ENCODE results near the gene HNF4A. TPM values are rescaled to one million over a fixed set of nuclear protein-coding genes. Genes with fewer than 3 reads are reported as not detected.

HNF4A gene
- total and polyA plus RNA-seq, 2 experiments from 2014 or later, result 0.09 TPM; not detected in 1

- no peak for DNase-seq (ENCODE audit: low read depth in 1 of 2, low spot score in 1 of 2)
- Histone ChIP-seq H3K27ac (no peak overlapping the region), H3K9me3 (ENCODE audit: low read depth) (no peaks in the 10 kb centered on the region), H3K36me3 (no peaks in the 10 kb centered on the region), H3K27me3 (no peaks in the 10 kb centered on the region), H3K4me3 (no peak overlapping the region), H3K4me1 (ENCODE audit: low read depth) (no peaks in the 10 kb centered on the region)
- TF ChIP-seq CTCF (IDR thresholded peaks at IDR 0.05; ENCODE audit: low read depth, low read length), result no peak
These were observed 58.3 kb downstream of the HNF4A start for GRCh38 chr20:44413575-44414345.

GRCh38 chr20:44414346-44414714 lies 58.8 kb downstream of the HNF4A start:
- H3K27ac ChIP-seq, result no peak overlapping the region
- H3K4me3 ChIP-seq, result no peak overlapping the region
- H3K9me3 ChIP-seq (ENCODE audit: low read depth), result no peaks in the 10 kb centered on the region
- H3K27me3 ChIP-seq, result no peaks in the 10 kb centered on the region
- TF ChIP-seq CTCF (IDR thresholded peaks at IDR 0.05; ENCODE audit: low read depth, low read length), result no peak
- no peaks in the 10 kb centered on the region for H3K36me3 ChIP-seq
- no peaks in the 10 kb centered on the region for H3K4me1 ChIP-seq (ENCODE audit: low read depth)
- no peak for DNase-seq (ENCODE audit: low read depth in 1 of 2, low spot score in 1 of 2)

- Histone ChIP-seq H3K4me3 (no peak overlapping the region), H3K9me3 (ENCODE audit: low read depth) (no peaks in the 10 kb centered on the region), H3K36me3 (no peaks in the 10 kb centered on the region), H3K4me1 (ENCODE audit: low read depth) (no peaks in the 10 kb centered on the region), H3K27me3 (no peaks in the 10 kb centered on the region), H3K27ac (no peak overlapping the region)
- no peak for DNase-seq (ENCODE audit: low read depth in 1 of 2, low spot score in 1 of 2)
- no peak for TF ChIP-seq CTCF (IDR thresholded peaks at IDR 0.05; ENCODE audit: low read depth, low read length)
These were observed 59.3 kb downstream of the HNF4A start for GRCh38 chr20:44414808-44415207.

GRCh38 chr20:44415833-44416715 lies 60.6 kb downstream of the HNF4A start:
- Histone ChIP-seq H3K4me1 (ENCODE audit: low read depth) (no peaks in the 10 kb centered on the region), H3K36me3 (no peaks in the 10 kb centered on the region), H3K4me3 (no peak overlapping the region), H3K27ac (no peak overlapping the region), H3K27me3 (no peaks in the 10 kb centered on the region), H3K9me3 (ENCODE audit: low read depth) (no peaks in the 10 kb centered on the region)
- DNase-seq (ENCODE audit: low read depth in 1 of 2, low spot score in 1 of 2), result no peak
- no peak for TF ChIP-seq CTCF (IDR thresholded peaks at IDR 0.05; ENCODE audit: low read depth, low read length)

- Histone ChIP-seq H3K27me3 (no peaks in the 10 kb centered on the region), H3K4me1 (ENCODE audit: low read depth) (no peaks in the 10 kb centered on the region), H3K27ac (no peak overlapping the region), H3K36me3 (no peaks in the 10 kb centered on the region), H3K9me3 (ENCODE audit: low read depth) (no peaks in the 10 kb centered on the region), H3K4me3 (no peak overlapping the region)
- no peak for TF ChIP-seq CTCF (IDR thresholded peaks at IDR 0.05; ENCODE audit: low read depth, low read length)
- no peak for DNase-seq (ENCODE audit: low read depth in 1 of 2, low spot score in 1 of 2)
These were observed 62.8 kb downstream of the HNF4A start for GRCh38 chr20:44418069-44418905.

Measured in cardiac muscle cell (in vitro differentiated cells and primary cell).